Measurements from ENCODE around the gene BNC1. TPM values are rescaled to one million over a fixed set of nuclear protein-coding genes. Genes with fewer than 3 reads are reported as not detected.

The BNC1 gene
- total RNA-seq, 2 donors from 2014 or later = 0.26 TPM; not detected in 1

- Histone ChIP-seq H3K9me3 (no peaks in the 10 kb centered on the region), H3K27ac (peak within 1 kb of the TSS; percentile 75 to 87 (median 80)), H3K27me3 (no peaks in the 10 kb centered on the region), H3K36me3 (replicated peaks in 1 of 2; ENCODE audit: insufficient read depth in 1 of 2, low read depth in 2 of 2) (no peaks in the 10 kb centered on the region), H3K4me1 (peaks cover 21% of the 10 kb centered on the region), H3K4me3 (peak within 1 kb of the TSS; percentile 76 to 78)
- WGBS, 2 donors = 1 to 2% methylated on average over 25 to 73 of the region's 94 CpGs
- ATAC-seq = peak; percentile 64
- intact Hi-C loops (cut with DNase I) = no loop called here
- peak; percentile 51 to 60 (median 56) for DNase-seq
- TF ChIP-seq POLR2A (IDR thresholded peaks at IDR 0.05) (peak in 1 of 3 donors; percentile 33), CTCF (IDR thresholded peaks at IDR 0.05) (no peak)
Measured at GRCh38 chr15:83207660-83208366, 76.7 kb downstream of the BNC1 start, which contains the start of gene HDGFL3. TSS of gene HDGFL3 (minus strand) at chr15:83207823. CDS start at chr15:83207414, 409 bp downstream.

GRCh38 chr15:83207009-83207659 is 77.3 kb downstream of the BNC1 start:
- Histone ChIP-seq H3K27me3 (no peaks in the 10 kb centered on the region), H3K4me1 (peaks cover 21% of the 10 kb centered on the region), H3K4me3 (peak overlapping the region; percentile 76 to 78), H3K27ac (peak overlapping the region; percentile 75 to 87 (median 80)), H3K36me3 (replicated peaks in 1 of 2; ENCODE audit: insufficient read depth in 1 of 2, low read depth in 2 of 2) (no peaks in the 10 kb centered on the region), H3K9me3 (no peaks in the 10 kb centered on the region)
- DNase-seq (peak; percentile 21 to 41 (median 30)), ATAC-seq (peak; percentile 57)
- TF ChIP-seq POLR2A (IDR thresholded peaks at IDR 0.05) (peak in 1 of 3 donors; percentile 24), CTCF (IDR thresholded peaks at IDR 0.05) (peak in 1 of 7 experiments; percentile 2)
- intact Hi-C loops (cut with DNase I) = no loop called here
- WGBS, 2 donors = 0 to 1% methylated on average over 3 to 53 of the region's 93 CpGs

GRCh38 chr15:83206526-83207008 is 77.9 kb downstream of the BNC1 start:
- H3K4me1 ChIP-seq = peaks cover 21% of the 10 kb centered on the region

More at GRCh38 chr15:83206526-83207008, 77.9 kb downstream of the BNC1 start:
- no peak for DNase-seq
- TF ChIP-seq CTCF (IDR thresholded peaks at IDR 0.05) = no peak
- no peak for TF ChIP-seq POLR2A (IDR thresholded peaks at IDR 0.05)
- Histone ChIP-seq H3K27me3 (no peaks in the 10 kb centered on the region), H3K36me3 (replicated peaks in 1 of 2; ENCODE audit: insufficient read depth in 1 of 2, low read depth in 2 of 2) (no peaks in the 10 kb centered on the region), H3K27ac (peak overlapping the region; percentile 75 to 87 (median 80)), H3K9me3 (no peaks in the 10 kb centered on the region), H3K4me3 (peak overlapping the region; percentile 76 to 78)
- ATAC-seq = no peak
- intact Hi-C loops (cut with DNase I) = no loop called here
- WGBS, 2 donors = 17 to 39% methylated on average over 12 to 25 of the region's 25 CpGs

Other genes starting within 250 kb of the BNC1 start
- gene BTBD1, start 217.4 kb downstream of the BNC1 start, total RNA-seq = 10 to 100 TPM; 24.4 to 37.9 TPM
- gene TM6SF1, start 177.0 kb downstream of the BNC1 start, total RNA-seq = 1 to 10 TPM; 1.8 to 2.3 TPM
- 10 to 100 TPM; 10.4 to 22.7 TPM for gene HDGFL3, start 76.8 kb downstream of the BNC1 start, total RNA-seq
- 1 to 10 TPM in 1 of 2 donors, not detected in 1; 2.3 TPM for gene SH3GL3, start 162.7 kb upstream of the BNC1 start, total RNA-seq